SK-N-SH (cell line): ENCODE measurements around the gene UGCG. TPM values are rescaled to one million over a fixed set of nuclear protein-coding genes. Genes with fewer than 3 reads are reported as not detected.
"Not testable (repeated sequence)": the region's sequence is repeated elsewhere in the genome, so short reads cannot be mapped to it uniquely, and the experiment has no call there.

Experiments
- CTCF ChIA-PET: fragments of 300-600, 350-600 bp; formaldehyde crosslinking; extraction: SDS; loops from one replicate; lab custom pipeline; 2021; lab: Yijun Ruan, JAX
- POLR2A ChIA-PET: fragments of 350-600 bp; sonication (Branson Sonifier 250); formaldehyde crosslinking; extraction: SDS; loops from one replicate; lab custom pipeline; 2020; ENCODE audit warnings: antibody characterized with exemption, inconsistent platforms; lab: Yijun Ruan, JAX
- DNase-seq: peaks from one replicate; pipeline ENCODE4 v3.0.0; 2012
- H2AFZ ChIP-seq: fragments of 200-600 bp; sonication (generic); 2 replicates; pipeline ENCODE4 v1.8.1; 2016; ENCODE audit warnings: antibody characterized with exemption, mild to moderate bottlenecking, low read depth
- H3F3A ChIP-seq: fragments of 200-600 bp; sonication (generic); replicated peaks from 2 replicates; pipeline ENCODE3; 2016; ENCODE audit warnings: antibody characterized with exemption, mild to moderate bottlenecking; ENCODE audit not compliant: insufficient read depth
- H3K27ac ChIP-seq, 2 experiments: fragments of 200-500 bp in 1 of 2; fragments of 200-600 bp in 1 of 2; sonication (Bioruptor generic) in 1 of 2; sonication (generic), shearing (Covaris generic) in 1 of 2; 2 replicates each; pipeline versions ENCODE4 v1.5.1 to v1.6.1; 2014 to 2016; ENCODE audit warnings: low read depth in 2 of 2, inconsistent platforms in 1 of 2, low read length in 1 of 2, mild to moderate bottlenecking in 1 of 2, mixed read lengths in 1 of 2
- H3K27me3 ChIP-seq: fragments of 200-600 bp; sonication (generic), shearing (Covaris generic); 2 replicates; pipeline ENCODE4 v1.6.1; 2016; ENCODE audit warnings: mixed run types; ENCODE audit not compliant: insufficient read depth
- H3K36me3 ChIP-seq, 2 experiments: fragments of 200-500 bp in 1 of 2; fragments of 200-600 bp in 1 of 2; sonication (Bioruptor generic) in 1 of 2; sonication (generic) in 1 of 2; replicated peaks in 1 of 2; 2 replicates each; pipeline versions ENCODE3 to v1.5.1; 2014 to 2016; ENCODE audit warnings: low read length in 1 of 2, mild to moderate bottlenecking in 1 of 2; ENCODE audit not compliant: insufficient read depth in 2 of 2, control insufficient read depth in 1 of 2
- H3K4me1 ChIP-seq, 2 experiments: fragments of 200-500 bp in 1 of 2; fragments of 200-600 bp in 1 of 2; sonication (Bioruptor generic) in 1 of 2; sonication (generic), shearing (Covaris generic) in 1 of 2; 2 replicates each; pipeline versions ENCODE4 v1.5.1 to v1.6.1; 2014 to 2016; ENCODE audit warnings: low read depth in 1 of 2, low read length in 1 of 2, mixed run types in 1 of 2; ENCODE audit not compliant: insufficient read depth in 2 of 2, control insufficient read depth in 1 of 2
- H3K4me2 ChIP-seq: fragments of 200-600 bp; sonication (generic), shearing (Covaris generic); 2 replicates; pipeline ENCODE4 v1.6.1; 2017; ENCODE audit warnings: mixed run types
- H3K4me3 ChIP-seq, 2 experiments: fragments of 200-500 bp in 1 of 2; fragments of 200-600 bp in 1 of 2; sonication (Bioruptor generic) in 1 of 2; sonication (generic), shearing (Covaris generic) in 1 of 2; 2 replicates each; pipeline versions ENCODE4 v1.5.1 to v1.8.1; 2014 to 2016; ENCODE audit warnings: low read depth in 2 of 2, inconsistent platforms in 1 of 2, low read length in 1 of 2, mild to moderate bottlenecking in 1 of 2, mixed read lengths in 1 of 2, moderate library complexity in 1 of 2
- H3K79me2 ChIP-seq: fragments of 200-600 bp; sonication (generic); 2 replicates; pipeline ENCODE4 v1.8.1; 2017; ENCODE audit warnings: mild to moderate bottlenecking; ENCODE audit not compliant: insufficient read depth
- H3K9ac ChIP-seq: fragments of 200-600 bp; sonication (generic); 2 replicates; pipeline ENCODE4 v1.6.1; 2017; ENCODE audit warnings: mixed run types
- H3K9me2 ChIP-seq: fragments of 200-600 bp; sonication (generic); 2 replicates; pipeline ENCODE4 v1.6.1; 2017; ENCODE audit warnings: mixed run types
- H3K9me3 ChIP-seq: fragments of 200-600 bp; sonication (generic); 2 replicates; pipeline ENCODE4 v1.6.1; 2017; ENCODE audit warnings: mixed run types, mild to moderate bottlenecking, moderate library complexity
- H4K20me1 ChIP-seq: fragments of 200-600 bp; sonication (generic); 2 replicates; pipeline ENCODE4 v1.6.1; 2017; ENCODE audit warnings: mild to moderate bottlenecking, mixed run types; ENCODE audit not compliant: insufficient read depth
- ELF1 ChIP-seq: IDR thresholded peaks from 2 replicates; pipeline ENCODE4 v1.4.0; 2012
- FOSL2 ChIP-seq: IDR thresholded peaks from 2 replicates; pipeline ENCODE4 v1.4.0; 2012; ENCODE audit warnings: low read depth, mild to moderate bottlenecking, moderate library complexity, borderline replicate concordance
- GATA2 ChIP-seq: sonication (generic); formaldehyde crosslinking; IDR thresholded peaks from 2 replicates; pipeline ENCODE4 v1.5.0; 2020; ENCODE audit warnings: mild to moderate bottlenecking, missing genetic modification reagents
- JUND ChIP-seq: IDR thresholded peaks from 2 replicates; pipeline ENCODE4 v1.4.0; 2012
- MEF2A ChIP-seq: IDR thresholded peaks from 2 replicates; pipeline ENCODE4 v1.4.0; 2012; ENCODE audit warnings: low read depth, borderline replicate concordance
- NRF1 ChIP-seq: IDR thresholded peaks from 2 replicates; pipeline ENCODE4 v1.6.1; 2012; ENCODE audit warnings: low read depth, mild to moderate bottlenecking, low read length
- POLR2AphosphoS5 ChIP-seq: IDR thresholded peaks from 2 replicates; pipeline ENCODE4 v1.6.1; 2012; ENCODE audit warnings: low read depth, low read length
- RFX5 ChIP-seq: IDR thresholded peaks from 2 replicates; pipeline ENCODE4 v1.6.1; 2012; ENCODE audit warnings: mild to moderate bottlenecking, improper control_type of control experiment, low read length
- TAF1 ChIP-seq: IDR thresholded peaks from 2 replicates; pipeline ENCODE4 v1.6.1; 2012; ENCODE audit warnings: low read depth, mild to moderate bottlenecking, low read length, moderate library complexity, borderline replicate concordance
- YY1 ChIP-seq: IDR thresholded peaks from 2 replicates; pipeline ENCODE4 v1.4.0; 2012; ENCODE audit warnings: low read depth, mild to moderate bottlenecking
- WGBS: methylation state at CpG from one replicate; pipeline ENCODE4 v1.1.6; 2017; ENCODE audit warnings: low lambda C conversion rate; 5-methylcytosine and 5-hydroxymethylcytosine counted together
- polyA plus RNA-seq, 3 experiments: library from polyadenylated mRNA; depleted of rRNA; stranded (reverse); fragments of >200 nt; gene quantifications; 2 replicates each; pipeline ENCODE4 v1.2.3, GENCODE V29; 2012
- TF ChIP-seq, protein P1 (sequence below): IDR thresholded peaks from 2 replicates; pipeline ENCODE4 v1.4.0; 2012; ENCODE audit warnings: low read depth, borderline replicate concordance

The UGCG gene
- polyA plus RNA-seq, 1 of the 3 experiments (the other 2 are of a cell fraction): 20.0 TPM

DNA sequence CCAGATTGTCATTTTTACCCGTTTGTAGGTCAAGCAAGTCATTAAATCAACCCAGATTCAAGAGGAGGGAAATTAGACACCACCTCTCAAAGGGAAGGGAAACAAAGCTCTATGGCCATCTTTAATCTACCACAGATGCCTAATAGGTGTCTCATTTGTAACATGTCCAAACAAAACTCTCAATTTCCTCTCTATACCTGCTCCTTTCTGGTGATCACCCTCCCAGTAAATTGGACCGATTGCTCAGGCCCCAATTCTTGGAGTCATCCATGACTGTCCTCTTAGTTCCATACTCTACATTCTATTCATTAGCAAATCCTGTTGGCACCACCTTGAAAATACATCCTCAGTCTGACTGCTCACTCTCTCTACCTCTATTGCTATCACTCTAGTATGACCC, 22.1 kb upstream of the UGCG start:
- CTCF ChIA-PET: no interaction called here
- Histone ChIP-seq H3K27me3 (no peaks in the 10 kb centered on the region), H3K4me1 (peaks cover 0 to 3% of the 10 kb centered on the region in 2 experiments; a peak in 1 of 4 replicates), H2AFZ (no peak overlapping the region), H3K9ac (no peak overlapping the region), H3K4me3 (no peak overlapping the region), H4K20me1 (no peaks in the 10 kb centered on the region), H3K27ac (no peak overlapping the region), H3K36me3 (no peaks in the 10 kb centered on the region), H3K4me2 (no peak overlapping the region), H3K9me3 (no peaks in the 10 kb centered on the region), H3K9me2 (no peaks in the 10 kb centered on the region), H3K79me2 (no peaks in the 10 kb centered on the region), H3F3A (no peaks in the 10 kb centered on the region)
- no peak for DNase-seq
- WGBS: 84% methylated on average over 2 of the region's 2 CpGs
- no peak for TF ChIP-seq NRF1
- no peak for TF ChIP-seq YY1
- TF ChIP-seq FOSL2: no peak
- TF ChIP-seq POLR2AphosphoS5: no peak
- no peak for TF ChIP-seq GATA2 (CRISPR knock-in tag)
- TF ChIP-seq, protein P1, sequence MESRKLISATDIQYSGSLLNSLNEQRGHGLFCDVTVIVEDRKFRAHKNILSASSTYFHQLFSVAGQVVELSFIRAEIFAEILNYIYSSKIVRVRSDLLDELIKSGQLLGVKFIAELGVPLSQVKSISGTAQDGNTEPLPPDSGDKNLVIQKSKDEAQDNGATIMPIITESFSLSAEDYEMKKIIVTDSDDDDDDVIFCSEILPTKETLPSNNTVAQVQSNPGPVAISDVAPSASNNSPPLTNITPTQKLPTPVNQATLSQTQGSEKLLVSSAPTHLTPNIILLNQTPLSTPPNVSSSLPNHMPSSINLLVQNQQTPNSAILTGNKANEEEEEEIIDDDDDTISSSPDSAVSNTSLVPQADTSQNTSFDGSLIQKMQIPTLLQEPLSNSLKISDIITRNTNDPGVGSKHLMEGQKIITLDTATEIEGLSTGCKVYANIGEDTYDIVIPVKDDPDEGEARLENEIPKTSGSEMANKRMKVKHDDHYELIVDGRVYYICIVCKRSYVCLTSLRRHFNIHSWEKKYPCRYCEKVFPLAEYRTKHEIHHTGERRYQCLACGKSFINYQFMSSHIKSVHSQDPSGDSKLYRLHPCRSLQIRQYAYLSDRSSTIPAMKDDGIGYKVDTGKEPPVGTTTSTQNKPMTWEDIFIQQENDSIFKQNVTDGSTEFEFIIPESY: no peak
- no peak for TF ChIP-seq MEF2A
- TF ChIP-seq JUND: no peak
- no peak for TF ChIP-seq RFX5
- TF ChIP-seq ELF1: no peak
- no peak for TF ChIP-seq TAF1
- POLR2A ChIA-PET: no interaction called here

GRCh38 chr9:111875291-111875690, 21.3 kb upstream of the UGCG start:
- POLR2A ChIA-PET, DNase-seq, H3K4me2 ChIP-seq, H3F3A ChIP-seq, H3K9me3 ChIP-seq, H3K27ac ChIP-seq, H3K27me3 ChIP-seq, H3K79me2 ChIP-seq, H3K9ac ChIP-seq, H3K36me3 ChIP-seq, H3K4me1 ChIP-seq, H3K4me3 ChIP-seq, H3K9me2 ChIP-seq, CTCF ChIA-PET, H4K20me1 ChIP-seq, H2AFZ ChIP-seq: not testable (repeated sequence)
- 67% methylated on average over 1 of the region's 1 CpG for WGBS

- H3K4me3 ChIP-seq, DNase-seq, H3K27me3 ChIP-seq, H3K4me1 ChIP-seq, POLR2A ChIA-PET, H3K9me3 ChIP-seq, H3K9ac ChIP-seq, H4K20me1 ChIP-seq, H3K4me2 ChIP-seq, H3F3A ChIP-seq, H2AFZ ChIP-seq, H3K27ac ChIP-seq, CTCF ChIA-PET, H3K9me2 ChIP-seq, H3K36me3 ChIP-seq, H3K79me2 ChIP-seq: not testable (repeated sequence)
- 90% methylated on average over 3 of the region's 3 CpGs for WGBS
These were observed 20.9 kb upstream of the UGCG start for GRCh38 chr9:111875691-111876090.
